ENCODE results near the gene CFAP74. TPM values are rescaled to one million over a fixed set of nuclear protein-coding genes. Genes with fewer than 3 reads are reported as not detected.

Gene CFAP74
- total and polyA plus RNA-seq, 2 of the 13 experiments (the other 11 are each of a cell fraction or from before 2014, with no cell fraction given) = 0.27 to 0.62 TPM

GRCh38 chr1:1945782-1946393 lies 57.7 kb downstream of the CFAP74 start (continued):
- no peak for TF ChIP-seq ZNF234 (CRISPR knock-in tag; conservative IDR thresholded peaks at IDR 0.05)
- no peak for TF ChIP-seq ZFP36L1 (CRISPR knock-in tag; IDR thresholded peaks at IDR 0.05)
- peak; percentile 92 for TF ChIP-seq ZC3H13 (CRISPR knock-in tag; IDR thresholded peaks at IDR 0.05)
- no peak for TF ChIP-seq IRF1 (CRISPR knock-in tag; IDR thresholded peaks at IDR 0.05; ENCODE audit: low read depth)
- no peak for TF ChIP-seq ZNF280D (CRISPR knock-in tag; IDR thresholded peaks at IDR 0.05)
- no peak for TF ChIP-seq IRF2 (CRISPR knock-in tag; IDR thresholded peaks at IDR 0.05)
- no peak for TF ChIP-seq RBM39 (IDR thresholded peaks at IDR 0.05; ENCODE audit: low read depth, low read length, poor library complexity, severe bottlenecking)
- TF ChIP-seq RFX5 (IDR thresholded peaks at IDR 0.05; ENCODE audit: low read depth, low read length) = no peak
- 0 out of 2 replicates have a peak, but pooled peaks have one; percentile 19 for TF ChIP-seq POLR2G (IDR thresholded peaks at IDR 0.05; ENCODE audit: low read depth, low read length)
- TF ChIP-seq ZNF3 (CRISPR knock-in tag; IDR thresholded peaks at IDR 0.05) = no peak
- TF ChIP-seq ZSCAN12 (CRISPR knock-in tag; IDR thresholded peaks at IDR 0.05) = no peak
- TF ChIP-seq GRHL1 (CRISPR knock-in tag; conservative IDR thresholded peaks at IDR 0.05) = no peak
- no peak for TF ChIP-seq HHEX (CRISPR knock-in tag; IDR thresholded peaks at IDR 0.05)
- TF ChIP-seq ZNF337 (CRISPR knock-in tag; IDR thresholded peaks at IDR 0.05; ENCODE audit: borderline replicate concordance, low read depth) = no peak
- no peak for TF ChIP-seq ZNF430 (CRISPR knock-in tag; IDR thresholded peaks at IDR 0.05)
- no peak for TF ChIP-seq ZFP37 (CRISPR knock-in tag; IDR thresholded peaks at IDR 0.05; ENCODE audit: borderline replicate concordance)
- TF ChIP-seq CENPX (CRISPR knock-in tag; IDR thresholded peaks at IDR 0.05) = no peak
- no peak for TF ChIP-seq PREB (CRISPR knock-in tag; IDR thresholded peaks at IDR 0.05)
- TF ChIP-seq CREBL2 (CRISPR knock-in tag; IDR thresholded peaks at IDR 0.05; ENCODE audit: borderline replicate concordance) = no peak
- TF ChIP-seq MTA1 (CRISPR knock-in tag; IDR thresholded peaks at IDR 0.05; ENCODE audit: borderline replicate concordance) = no peak
- TF ChIP-seq CREM (IDR thresholded peaks at IDR 0.05) = no peak
- no peak for TF ChIP-seq CREM (CRISPR knock-in tag; IDR thresholded peaks at IDR 0.05)
- no peak for TF ChIP-seq CEBPG (CRISPR knock-in tag; IDR thresholded peaks at IDR 0.05)

Data from HepG2 (cell line).